Astrocyte of the spinal cord (primary cell): ENCODE measurements around the gene MKRN2.
A peak's percentile ranks its signal among the peaks of the same experiment; 100 is the strongest.
"Not testable (repeated sequence)": the region's sequence is repeated elsewhere in the genome, so short reads cannot be mapped to it uniquely, and the experiment has no call there.

Experiments used
- DNase-seq: peaks from one replicate; pipeline ENCODE4 v3.0.0; 2011; ENCODE audit warnings: low read depth, low spot score
- H3K4me3 ChIP-seq: 2 replicates; pipeline ENCODE4 v1.5.1; 2011; ENCODE audit warnings: low read depth, mild to moderate bottlenecking, low read length, moderate library complexity
- in situ Hi-C: cut with HindIII; loops from 2 replicates; pipeline ENCODE4 v1.10.0; 2017; ENCODE audit warnings: low sequenced_read_pairs
- TF ChIP-seq, protein P1 (sequence below): IDR thresholded peaks from 2 replicates; pipeline ENCODE4 v1.5.1; 2012; ENCODE audit warnings: low read depth, mild to moderate bottlenecking, low read length, inconsistent platforms

Gene MKRN2

DNA sequence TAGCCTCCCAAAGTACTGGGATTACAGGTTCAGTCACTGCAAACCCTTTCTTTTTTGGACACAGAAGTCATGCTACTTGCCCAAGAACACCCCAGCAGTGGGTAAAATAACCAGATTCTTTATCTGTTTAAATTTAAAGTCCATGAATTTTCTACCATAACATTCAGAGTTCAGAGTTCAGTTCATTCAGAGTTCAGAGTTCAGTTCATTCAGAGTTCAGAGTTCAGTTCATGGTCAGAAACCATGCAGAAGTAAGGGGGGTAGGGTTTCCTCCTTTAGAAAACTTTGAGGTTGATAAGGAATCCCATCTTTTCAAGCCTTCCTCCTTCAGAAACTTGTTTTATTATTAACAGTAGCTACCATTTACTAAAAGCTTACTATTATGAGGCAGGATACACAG is 63.8 kb downstream of the MKRN2 start:
- H3K4me3 ChIP-seq = no peak overlapping the region
- in situ Hi-C loops = no loop called here
- DNase-seq = no peak
- TF ChIP-seq, protein P1, sequence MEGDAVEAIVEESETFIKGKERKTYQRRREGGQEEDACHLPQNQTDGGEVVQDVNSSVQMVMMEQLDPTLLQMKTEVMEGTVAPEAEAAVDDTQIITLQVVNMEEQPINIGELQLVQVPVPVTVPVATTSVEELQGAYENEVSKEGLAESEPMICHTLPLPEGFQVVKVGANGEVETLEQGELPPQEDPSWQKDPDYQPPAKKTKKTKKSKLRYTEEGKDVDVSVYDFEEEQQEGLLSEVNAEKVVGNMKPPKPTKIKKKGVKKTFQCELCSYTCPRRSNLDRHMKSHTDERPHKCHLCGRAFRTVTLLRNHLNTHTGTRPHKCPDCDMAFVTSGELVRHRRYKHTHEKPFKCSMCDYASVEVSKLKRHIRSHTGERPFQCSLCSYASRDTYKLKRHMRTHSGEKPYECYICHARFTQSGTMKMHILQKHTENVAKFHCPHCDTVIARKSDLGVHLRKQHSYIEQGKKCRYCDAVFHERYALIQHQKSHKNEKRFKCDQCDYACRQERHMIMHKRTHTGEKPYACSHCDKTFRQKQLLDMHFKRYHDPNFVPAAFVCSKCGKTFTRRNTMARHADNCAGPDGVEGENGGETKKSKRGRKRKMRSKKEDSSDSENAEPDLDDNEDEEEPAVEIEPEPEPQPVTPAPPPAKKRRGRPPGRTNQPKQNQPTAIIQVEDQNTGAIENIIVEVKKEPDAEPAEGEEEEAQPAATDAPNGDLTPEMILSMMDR = no peak

DNA sequence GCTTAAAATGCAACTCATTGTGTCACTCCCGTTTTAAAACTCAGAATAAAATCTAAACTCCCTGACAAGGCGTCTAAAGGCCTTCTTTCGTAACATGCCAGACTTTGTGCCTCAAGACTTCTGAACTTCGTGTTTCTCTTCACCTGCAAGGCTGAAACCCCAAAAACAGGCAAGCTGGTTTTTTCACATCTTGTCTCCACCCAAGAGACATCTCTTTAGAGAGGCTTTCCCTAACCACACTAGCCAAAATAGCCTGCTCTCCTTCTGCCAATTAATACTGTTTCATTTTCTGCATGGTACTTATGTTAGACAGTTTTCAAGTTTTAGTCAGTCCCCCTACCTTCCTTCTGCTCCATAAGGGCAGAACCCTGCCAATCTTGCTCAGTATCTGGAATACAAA is 65.4 kb downstream of the MKRN2 start:
- in situ Hi-C loops = no loop called here
- TF ChIP-seq, protein P1 = no peak
- DNase-seq = no peak
- H3K4me3 ChIP-seq = no peak overlapping the region

DNA sequence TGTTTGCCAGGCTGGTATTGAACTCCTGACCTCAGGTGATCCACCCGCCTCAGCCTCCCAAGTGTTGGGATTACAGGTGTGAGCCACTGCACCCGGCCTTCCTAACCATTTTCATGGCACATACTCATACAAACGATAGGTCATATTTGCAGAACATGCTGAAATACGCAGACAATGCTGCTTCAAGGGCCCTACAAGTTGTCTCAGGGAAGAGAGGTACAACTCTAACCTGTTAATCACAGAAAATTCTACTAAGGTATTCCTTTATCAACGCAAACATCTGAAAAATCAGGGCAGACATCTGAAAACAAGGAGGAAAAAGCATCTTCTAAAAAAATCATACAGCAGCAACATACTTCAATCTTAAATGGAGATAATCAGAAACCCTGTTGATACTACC is 67.2 kb downstream of the MKRN2 start:
- DNase-seq = no peak
- H3K4me3 ChIP-seq = no peak overlapping the region
- in situ Hi-C loops = no loop called here
- TF ChIP-seq, protein P1 = no peak

DNA sequence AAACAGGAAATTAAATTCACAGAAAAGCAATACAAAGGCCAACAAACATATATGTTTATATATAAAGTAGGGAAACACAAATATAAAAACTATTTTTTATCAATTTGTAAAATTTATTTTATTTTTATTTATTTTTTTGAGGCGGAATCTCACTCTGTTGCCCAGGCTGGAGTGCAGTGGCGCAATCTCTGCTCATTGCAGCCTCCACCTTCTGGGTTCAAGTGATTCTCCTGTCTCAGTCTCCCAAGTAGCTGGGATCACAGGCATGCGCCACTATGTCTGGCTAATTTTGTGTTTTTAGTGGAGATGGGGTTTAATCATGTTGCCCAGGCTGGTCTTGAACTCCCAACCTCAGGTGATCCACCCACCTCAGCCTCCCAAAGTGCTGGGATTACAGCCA is 68.1 kb downstream of the MKRN2 start:
- in situ Hi-C loops, DNase-seq, H3K4me3 ChIP-seq: not testable (repeated sequence)

DNA sequence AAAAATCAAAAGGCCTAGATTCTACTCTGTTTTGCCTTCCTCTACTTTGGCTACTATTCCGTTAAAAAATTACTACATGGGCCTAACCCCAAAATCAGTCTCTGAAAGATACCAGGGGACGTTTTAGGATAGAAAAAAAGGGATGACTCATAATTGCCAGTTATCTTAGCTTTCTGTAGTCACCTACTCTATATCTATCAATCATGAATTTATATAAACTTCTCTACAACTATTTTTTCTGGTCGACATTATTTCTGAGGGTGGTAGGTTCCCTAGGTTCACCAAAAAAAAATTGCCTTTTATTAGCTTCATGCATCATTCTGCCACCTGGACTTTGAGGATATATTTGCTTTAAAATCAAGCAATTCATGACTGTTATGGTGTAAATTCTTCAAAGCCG is 70.5 kb downstream of the MKRN2 start:
- no peak for DNase-seq
- TF ChIP-seq, protein P1 = no peak

DNA sequence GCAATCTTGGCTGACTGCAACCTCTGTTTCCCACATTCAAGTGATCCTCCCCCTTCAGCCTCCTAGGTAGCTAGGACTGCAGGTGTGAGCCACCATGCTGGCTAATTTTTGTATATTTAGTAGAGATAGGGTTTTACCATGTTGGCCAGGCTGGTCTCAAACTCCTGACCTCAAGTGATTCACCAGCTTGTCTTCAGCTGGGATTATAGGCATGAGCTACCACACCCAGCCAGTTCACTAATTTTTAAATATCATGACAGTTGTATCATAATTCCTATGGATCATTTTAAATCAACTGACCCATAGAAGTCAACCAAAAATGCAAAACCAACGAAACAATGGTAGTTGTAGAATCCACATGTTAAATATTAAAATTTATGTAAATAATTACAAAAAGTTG is 71.9 kb downstream of the MKRN2 start:
- DNase-seq = no peak
- in situ Hi-C loops = no loop called here
- H3K4me3 ChIP-seq = no peak overlapping the region
- TF ChIP-seq, protein P1 = no peak

More for the DNA sequence above, 70.5 kb downstream of the MKRN2 start:
- no peak overlapping the region for H3K4me3 ChIP-seq
- in situ Hi-C loops = no loop called here

DNA sequence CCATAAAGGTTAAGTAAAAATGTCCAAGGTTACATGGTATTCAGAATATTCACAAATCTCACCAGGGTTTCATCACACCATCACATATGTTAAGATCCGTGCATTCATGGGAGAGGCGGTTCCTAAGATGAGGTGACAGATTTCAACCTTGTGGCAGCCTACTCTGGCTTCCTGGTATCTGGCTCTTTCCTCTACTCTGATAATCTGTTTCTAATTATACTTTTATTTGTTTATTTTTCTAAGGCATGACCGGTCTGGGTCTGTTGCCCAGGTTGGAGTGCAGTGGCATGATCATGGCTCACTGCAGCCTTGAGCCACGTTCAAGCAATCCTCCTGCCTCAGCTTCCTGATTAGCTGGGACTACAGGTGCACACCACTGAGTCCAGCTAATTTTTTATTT is 72.7 kb downstream of the MKRN2 start:
- TF ChIP-seq, protein P1 = no peak
- DNase-seq = peak; percentile 20
- in situ Hi-C loops = no loop called here
- H3K4me3 ChIP-seq = no peak overlapping the region
